Measurements from ENCODE around the gene PRKN. TPM values are rescaled to one million over a fixed set of nuclear protein-coding genes. Genes with fewer than 3 reads are reported as not detected.

Gene PRKN
- total and polyA plus RNA-seq, 9 of the 15 experiments (the other 6 are each of a cell fraction or from before 2014, with no cell fraction given) = 0.03 to 0.96 (median 0.15) TPM; not detected in 2

DNA sequence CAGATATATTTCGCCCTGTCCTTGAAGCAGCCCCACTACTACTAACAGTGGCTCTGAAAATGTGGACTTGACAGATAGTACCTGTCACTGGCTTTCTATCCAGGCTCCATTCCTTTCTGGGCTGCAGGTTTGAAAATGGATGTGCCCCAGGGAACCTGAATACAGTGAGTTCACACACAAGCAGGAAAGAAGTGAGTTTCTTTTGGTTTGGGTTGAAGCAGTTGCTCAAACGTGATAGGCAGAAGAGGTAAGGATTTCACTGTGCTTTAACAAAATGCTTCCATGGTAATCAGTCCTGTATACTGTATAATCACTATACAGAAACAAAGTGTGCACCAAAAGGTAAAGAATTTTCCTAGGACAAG lies 382.9 kb downstream of the PRKN start:
- H3K4me3 ChIP-seq = no peak overlapping the region
- H2AFZ ChIP-seq (ENCODE audit: low read depth, low read length) = no peak overlapping the region
- no peaks in the 10 kb centered on the region for H3K79me2 ChIP-seq (ENCODE audit: control insufficient read depth, insufficient read depth, low read length)
- WGBS (ENCODE audit: insufficient coverage, low coverage, missing lambda C conversion rate) = 0% methylated on average over 2 of the region's 2 CpGs
- no TSS peak for BruUV-seq (replicated peaks)
- no peak overlapping the region for H3K27ac ChIP-seq (ENCODE audit: extremely low read depth, low read depth, low read length)
- no peaks in the 10 kb centered on the region for H3K9me1 ChIP-seq (ENCODE audit: control insufficient read depth, insufficient read depth, low read length)
- no peaks in the 10 kb centered on the region for H3K36me3 ChIP-seq (ENCODE audit: control insufficient read depth, insufficient read depth, low read length)
- H3K27me3 ChIP-seq (ENCODE audit: control insufficient read depth in 2 of 2, insufficient read depth in 2 of 2, low read length in 2 of 2) = no peaks in the 10 kb centered on the region
- ChIA-PET CTCF (ENCODE audit: low intra/inter-chr PET ratio) (no interaction called here), POLR2A (no interaction called here)
- ATAC-seq (no peak), DNase-seq (ENCODE audit: extremely low read depth in 1 of 4, low spot score in 3 of 4) (no peak), FAIRE-seq (no peak)
- H3K9ac ChIP-seq (ENCODE audit: insufficient read depth in 1 of 2, low read depth in 2 of 2, low read length in 2 of 2) = no peak overlapping the region
- no peak overlapping the region for H3K4me2 ChIP-seq (ENCODE audit: insufficient read depth, low read length)
- no peaks in the 10 kb centered on the region for H3K9me3 ChIP-seq (replicated peaks; ENCODE audit: control insufficient read depth, insufficient read depth, low read depth, low read length)
- TF ChIP-seq, protein P1, sequence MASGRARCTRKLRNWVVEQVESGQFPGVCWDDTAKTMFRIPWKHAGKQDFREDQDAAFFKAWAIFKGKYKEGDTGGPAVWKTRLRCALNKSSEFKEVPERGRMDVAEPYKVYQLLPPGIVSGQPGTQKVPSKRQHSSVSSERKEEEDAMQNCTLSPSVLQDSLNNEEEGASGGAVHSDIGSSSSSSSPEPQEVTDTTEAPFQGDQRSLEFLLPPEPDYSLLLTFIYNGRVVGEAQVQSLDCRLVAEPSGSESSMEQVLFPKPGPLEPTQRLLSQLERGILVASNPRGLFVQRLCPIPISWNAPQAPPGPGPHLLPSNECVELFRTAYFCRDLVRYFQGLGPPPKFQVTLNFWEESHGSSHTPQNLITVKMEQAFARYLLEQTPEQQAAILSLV (tag; IDR thresholded peaks at IDR 0.05) = no peak
- no peak for TF ChIP-seq ZKSCAN1 (IDR thresholded peaks at IDR 0.05; ENCODE audit: low read depth, low read length)
- TF ChIP-seq NFYB (IDR thresholded peaks at IDR 0.05; ENCODE audit: extremely low read depth, insufficient read length) = no peak
- no peak for TF ChIP-seq CEBPG (CRISPR knock-in tag; IDR thresholded peaks at IDR 0.05)
- no peak for TF ChIP-seq CEBPG (tag; conservative IDR thresholded peaks at IDR 0.05 in 1 of 2, IDR thresholded peaks at IDR 0.05 in 1 of 2)
- TF ChIP-seq BACH1 (tag; IDR thresholded peaks at IDR 0.05) = no peak
- in situ Hi-C loops (cut with MboI) (no loop called here), intact Hi-C loops (cut with micrococcal nuclease) (no loop called here)
- no peaks in the 10 kb centered on the region for H3K4me1 ChIP-seq (replicated peaks in 1 of 2; ENCODE audit: control insufficient read depth in 2 of 2, insufficient read depth in 2 of 2, low read length in 2 of 2)
- no peaks in the 10 kb centered on the region for H4K20me1 ChIP-seq (replicated peaks; ENCODE audit: control insufficient read depth, insufficient read depth, low read length)
